Activated CD4-positive, alpha-beta memory T cell treated with anti-CD3 and anti-CD28 coated beads, Interleukin-2, amount 10 ng/mL, durations not matched to agents 7 days and 5 days (primary cell): ENCODE results near the gene FOXC2. TPM values are rescaled to one million over a fixed set of nuclear protein-coding genes. Genes with fewer than 3 reads are reported as not detected.

Source experiments
- CTCF ChIA-PET: fragments of 350-600 bp; sonication (Branson Sonifier 250); formaldehyde crosslinking; loops from one replicate; lab custom pipeline; 2021; ENCODE audit warnings: antibody characterized with exemption, inconsistent platforms; lab: Charles Lee
- POLR2A ChIA-PET: fragments of 350-600 bp; sonication (Branson Sonifier 250); formaldehyde crosslinking; loops from one replicate; lab custom pipeline; 2021; ENCODE audit warnings: antibody characterized with exemption; lab: Charles Lee
- DNase-seq: peaks from one replicate; pipeline ENCODE4 v3.0.0-alpha.2; 2020
- H3K27ac Mint-ChIP-seq: one replicate; pipeline ENCODE4 v1.8.0; 2021; ENCODE audit warnings: mild to moderate bottlenecking, mixed read lengths
- H3K27me3 Mint-ChIP-seq: one replicate; pipeline ENCODE4 v1.8.0; 2021; ENCODE audit warnings: mixed read lengths
- H3K36me3 Mint-ChIP-seq: one replicate; pipeline ENCODE4 v1.8.0; 2021; ENCODE audit warnings: low read depth, mixed read lengths
- H3K4me1 Mint-ChIP-seq: one replicate; pipeline ENCODE4 v1.8.0; 2021; ENCODE audit warnings: mixed read lengths
- H3K4me3 Mint-ChIP-seq: one replicate; pipeline ENCODE4 v1.8.0; 2021; ENCODE audit warnings: mild to moderate bottlenecking, mixed read lengths
- H3K9me3 Mint-ChIP-seq: one replicate; pipeline ENCODE4 v1.8.0; 2021; ENCODE audit warnings: mixed read lengths
- total RNA-seq, 2 experiments: library from RNA; stranded (reverse); gene quantifications; one replicate each; pipeline ENCODE4 v1.2.3, GENCODE V29; 2021

Gene FOXC2
- total RNA-seq, 2 experiments from 2014 or later: not detected

GRCh38 chr16:86566966-86567700, 504 bp downstream of the FOXC2 start:
- Mint-ChIP-seq H3K4me1 (peaks cover 8% of the 10 kb centered on the region), H3K4me3 (no peak overlapping the region), H3K27ac (no peak overlapping the region), H3K36me3 (no peaks in the 10 kb centered on the region), H3K27me3 (peaks cover 66% of the 10 kb centered on the region), H3K9me3 (no peaks in the 10 kb centered on the region)
- ChIA-PET CTCF (interaction anchor here (0.9 kb wide), 1 partner anchor 8 kb away, joined by 4 read pairs; no protein-coding TSS in a partner anchor), POLR2A (no interaction called here)
- DNase-seq: no peak

- Mint-ChIP-seq H3K27me3 (peaks cover 65% of the 10 kb centered on the region), H3K4me3 (no peak overlapping the region), H3K4me1 (peaks cover 8% of the 10 kb centered on the region), H3K36me3 (no peaks in the 10 kb centered on the region), H3K9me3 (no peaks in the 10 kb centered on the region), H3K27ac (no peak overlapping the region)
- no peak for DNase-seq
- POLR2A ChIA-PET: no interaction called here
- CTCF ChIA-PET: no interaction called here
Measured at GRCh38 chr16:86567701-86568581, 1.3 kb downstream of the FOXC2 start.

GRCh38 chr16:86568677-86569623, 2.3 kb downstream of the FOXC2 start:
- no peak for DNase-seq
- ChIA-PET POLR2A (no interaction called here), CTCF (no interaction called here)
- no peaks in the 10 kb centered on the region for H3K36me3 Mint-ChIP-seq
- H3K4me1 Mint-ChIP-seq: peaks cover 4% of the 10 kb centered on the region
- no peak overlapping the region for H3K27ac Mint-ChIP-seq
- H3K4me3 Mint-ChIP-seq: no peak overlapping the region
- H3K27me3 Mint-ChIP-seq: peaks cover 64% of the 10 kb centered on the region
- H3K9me3 Mint-ChIP-seq: no peaks in the 10 kb centered on the region

- peaks cover 63% of the 10 kb centered on the region for H3K27me3 Mint-ChIP-seq
- no peaks in the 10 kb centered on the region for H3K4me1 Mint-ChIP-seq
- POLR2A ChIA-PET: no interaction called here
Measured at GRCh38 chr16:86569701-86570447, 3.2 kb downstream of the FOXC2 start.

GRCh38 chr16:86570558-86571529, 4.2 kb downstream of the FOXC2 start:
- H3K36me3 Mint-ChIP-seq: no peaks in the 10 kb centered on the region
- POLR2A ChIA-PET: no interaction called here
- H3K4me3 Mint-ChIP-seq: no peak overlapping the region
- CTCF ChIA-PET: interaction anchor here (0.8 to 1.2 kb wide), 3 partner anchors 9 to 301 kb away, joined by 3 read pairs; no protein-coding TSS in a partner anchor
- no peaks in the 10 kb centered on the region for H3K9me3 Mint-ChIP-seq
- H3K27me3 Mint-ChIP-seq: peaks cover 59% of the 10 kb centered on the region
- no peaks in the 10 kb centered on the region for H3K4me1 Mint-ChIP-seq
- no peak for DNase-seq
- no peak overlapping the region for H3K27ac Mint-ChIP-seq

More at GRCh38 chr16:86569701-86570447, 3.2 kb downstream of the FOXC2 start:
- H3K36me3 Mint-ChIP-seq: no peaks in the 10 kb centered on the region
- CTCF ChIA-PET: interaction anchor here (0.8 to 1.2 kb wide), 2 partner anchors 10 to 17 kb away, joined by 3 read pairs; no protein-coding TSS in a partner anchor
- DNase-seq: no peak
- H3K9me3 Mint-ChIP-seq: no peaks in the 10 kb centered on the region
- no peak overlapping the region for H3K27ac Mint-ChIP-seq
- H3K4me3 Mint-ChIP-seq: no peak overlapping the region

GRCh38 chr16:86571530-86571915, 4.9 kb downstream of the FOXC2 start:
- H3K4me1 Mint-ChIP-seq: peaks cover 4% of the 10 kb centered on the region
- H3K9me3 Mint-ChIP-seq: no peaks in the 10 kb centered on the region
- ChIA-PET POLR2A (no interaction called here), CTCF (no interaction called here)
- H3K36me3 Mint-ChIP-seq: no peaks in the 10 kb centered on the region
- peaks cover 60% of the 10 kb centered on the region for H3K27me3 Mint-ChIP-seq
- no peak overlapping the region for H3K27ac Mint-ChIP-seq
- H3K4me3 Mint-ChIP-seq: no peak overlapping the region
- no peak for DNase-seq

GRCh38 chr16:86572041-86572521, 5.5 kb downstream of the FOXC2 start:
- Mint-ChIP-seq H3K27ac (no peak overlapping the region), H3K27me3 (peaks cover 63% of the 10 kb centered on the region), H3K9me3 (no peaks in the 10 kb centered on the region), H3K4me3 (no peak overlapping the region), H3K4me1 (peaks cover 8% of the 10 kb centered on the region), H3K36me3 (no peaks in the 10 kb centered on the region)
- ChIA-PET POLR2A (no interaction called here), CTCF (no interaction called here)
- no peak for DNase-seq

- Mint-ChIP-seq H3K4me1 (peaks cover 9% of the 10 kb centered on the region), H3K9me3 (no peaks in the 10 kb centered on the region), H3K36me3 (no peaks in the 10 kb centered on the region), H3K27me3 (peaks cover 63% of the 10 kb centered on the region), H3K27ac (no peak overlapping the region), H3K4me3 (no peak overlapping the region)
- CTCF ChIA-PET: no interaction called here
- no peak for DNase-seq
- POLR2A ChIA-PET: no interaction called here
Measured at GRCh38 chr16:86572606-86573005, 6.0 kb downstream of the FOXC2 start.

GRCh38 chr16:86573215-86573614, 6.6 kb downstream of the FOXC2 start:
- POLR2A ChIA-PET: no interaction called here
- H3K4me1 Mint-ChIP-seq: peaks cover 9% of the 10 kb centered on the region
- DNase-seq: no peak
- H3K36me3 Mint-ChIP-seq: no peaks in the 10 kb centered on the region
- CTCF ChIA-PET: no interaction called here
- no peak overlapping the region for H3K4me3 Mint-ChIP-seq
- no peaks in the 10 kb centered on the region for H3K9me3 Mint-ChIP-seq
- no peak overlapping the region for H3K27ac Mint-ChIP-seq
- H3K27me3 Mint-ChIP-seq: peaks cover 68% of the 10 kb centered on the region

GRCh38 chr16:86573646-86574508, 7.2 kb downstream of the FOXC2 start:
- ChIA-PET CTCF (no interaction called here), POLR2A (no interaction called here)

More at GRCh38 chr16:86573646-86574508, 7.2 kb downstream of the FOXC2 start:
- Mint-ChIP-seq H3K9me3 (no peaks in the 10 kb centered on the region), H3K4me1 (peaks cover 9% of the 10 kb centered on the region), H3K27me3 (peaks cover 69% of the 10 kb centered on the region), H3K36me3 (no peaks in the 10 kb centered on the region), H3K4me3 (no peak overlapping the region), H3K27ac (no peak overlapping the region)
- DNase-seq: no peak
